Glomerular visceral epithelial cell (primary cell): ENCODE measurements around the gene DNAJA2.

Experiments used
- DNase-seq: peaks from one replicate; pipeline ENCODE4 v3.0.0-alpha.2; 2016; ENCODE audit errors: extremely low spot score

The DNAJA2 gene

GRCh38 chr16:46928811-46929210 lies 44.7 kb downstream of the DNAJA2 start:
- DNase-seq, result no peak

- no peak for DNase-seq
Measured at GRCh38 chr16:46927273-46927672, 46.2 kb downstream of the DNAJA2 start.

GRCh38 chr16:46926470-46927225 lies 46.8 kb downstream of the DNAJA2 start:
- DNase-seq, result no peak

- DNase-seq, result no peak
Measured at GRCh38 chr16:46924402-46924801, 49.1 kb downstream of the DNAJA2 start.

GRCh38 chr16:46923513-46924295 lies 49.8 kb downstream of the DNAJA2 start:
- DNase-seq, result no peak

- DNase-seq, result no peak
Measured at GRCh38 chr16:46922239-46922638, 51.2 kb downstream of the DNAJA2 start.

- DNase-seq, result no peak
Measured at GRCh38 chr16:46920402-46921068, 52.9 kb downstream of the DNAJA2 start.

GRCh38 chr16:46918905-46919792 lies 54.3 kb downstream of the DNAJA2 start:
- no peak for DNase-seq

- DNase-seq, result no peak
Measured at GRCh38 chr16:46918400-46918799, 55.1 kb downstream of the DNAJA2 start.

GRCh38 chr16:46916980-46917379 lies 56.5 kb downstream of the DNAJA2 start:
- DNase-seq, result no peak

- DNase-seq, result no peak
Measured at GRCh38 chr16:46915483-46916025, 57.9 kb downstream of the DNAJA2 start.

- DNase-seq, result no peak
Measured at GRCh38 chr16:46914556-46915201, 58.8 kb downstream of the DNAJA2 start.

- no peak for DNase-seq
Measured at GRCh38 chr16:46911650-46912049, 61.8 kb downstream of the DNAJA2 start.

- DNase-seq, result no peak
Measured at GRCh38 chr16:46911038-46911437, 62.4 kb downstream of the DNAJA2 start.

- DNase-seq, result peak; percentile 61
Measured at GRCh38 chr16:46908540-46909372, 64.7 kb downstream of the DNAJA2 start.

- DNase-seq, result no peak
Measured at GRCh38 chr16:46907061-46907774, 66.3 kb downstream of the DNAJA2 start.

GRCh38 chr16:46906360-46907060 lies 67.0 kb downstream of the DNAJA2 start:
- no peak for DNase-seq
